ENCODE measurements around the gene R3HDM4. TPM values are rescaled to one million over a fixed set of nuclear protein-coding genes. Genes with fewer than 3 reads are reported as not detected.

The R3HDM4 gene
- total and polyA plus RNA-seq, 9 of the 15 experiments (the other 6 are each of a cell fraction or from before 2014, with no cell fraction given), result 3.2 to 154 (median 59.0) TPM

DNA sequence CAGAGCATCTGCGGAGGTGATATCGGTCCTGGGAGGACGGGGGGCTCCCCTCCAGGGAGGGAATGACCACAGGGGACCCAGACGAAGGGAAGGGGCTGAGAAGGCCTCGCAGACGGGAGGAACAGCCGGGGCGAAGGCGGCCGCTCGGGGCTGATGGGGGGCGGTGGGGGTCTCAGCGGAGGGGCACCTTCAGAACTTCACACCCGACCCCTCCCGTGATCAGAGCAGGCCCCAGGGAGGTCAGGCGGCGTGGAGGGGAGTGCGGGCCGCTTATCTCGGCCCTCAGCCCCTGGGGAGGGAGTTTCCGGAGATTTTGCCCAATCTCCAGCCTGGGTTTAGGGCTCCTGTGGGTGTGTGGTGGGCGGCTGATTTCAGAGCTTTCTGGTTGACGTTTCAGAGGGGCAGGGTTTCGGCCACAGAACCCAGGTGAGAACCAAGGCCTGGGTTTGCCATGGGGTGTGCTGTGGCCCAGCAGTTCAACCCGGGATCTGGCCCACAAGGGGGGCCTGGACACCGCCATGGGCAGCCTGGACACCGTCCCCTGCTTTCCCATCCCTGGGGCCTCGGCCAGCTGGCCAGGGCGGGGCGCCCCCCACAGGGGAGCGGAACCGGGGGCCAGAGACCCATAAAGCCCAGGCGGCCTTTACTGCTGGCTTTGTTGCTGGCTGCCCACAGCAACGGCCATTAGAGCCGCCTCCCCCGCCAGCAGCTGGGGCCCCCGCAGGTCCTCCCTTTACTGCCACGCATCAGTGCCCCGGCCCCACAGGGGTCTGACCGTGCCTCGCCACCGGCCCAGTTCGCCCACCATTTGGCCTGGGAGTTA is 41.9 kb upstream of the R3HDM4 start (continued):
- no peak for TF ChIP-seq E4F1 (CRISPR knock-in tag; IDR thresholded peaks at IDR 0.05; ENCODE audit: borderline replicate concordance)
- TF ChIP-seq, protein P1, sequence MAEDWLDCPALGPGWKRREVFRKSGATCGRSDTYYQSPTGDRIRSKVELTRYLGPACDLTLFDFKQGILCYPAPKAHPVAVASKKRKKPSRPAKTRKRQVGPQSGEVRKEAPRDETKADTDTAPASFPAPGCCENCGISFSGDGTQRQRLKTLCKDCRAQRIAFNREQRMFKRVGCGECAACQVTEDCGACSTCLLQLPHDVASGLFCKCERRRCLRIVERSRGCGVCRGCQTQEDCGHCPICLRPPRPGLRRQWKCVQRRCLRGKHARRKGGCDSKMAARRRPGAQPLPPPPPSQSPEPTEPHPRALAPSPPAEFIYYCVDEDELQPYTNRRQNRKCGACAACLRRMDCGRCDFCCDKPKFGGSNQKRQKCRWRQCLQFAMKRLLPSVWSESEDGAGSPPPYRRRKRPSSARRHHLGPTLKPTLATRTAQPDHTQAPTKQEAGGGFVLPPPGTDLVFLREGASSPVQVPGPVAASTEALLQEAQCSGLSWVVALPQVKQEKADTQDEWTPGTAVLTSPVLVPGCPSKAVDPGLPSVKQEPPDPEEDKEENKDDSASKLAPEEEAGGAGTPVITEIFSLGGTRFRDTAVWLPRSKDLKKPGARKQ (CRISPR knock-in tag; IDR thresholded peaks at IDR 0.05), result no peak
- no peak for TF ChIP-seq TEAD1 (CRISPR knock-in tag; IDR thresholded peaks at IDR 0.05)
- no peak for TF ChIP-seq YBX1 (IDR thresholded peaks at IDR 0.05)
- TF ChIP-seq PHF21A (IDR thresholded peaks at IDR 0.05; ENCODE audit: borderline replicate concordance, low read depth), result peak; percentile 98
- no peak for TF ChIP-seq ZNF384 (IDR thresholded peaks at IDR 0.05; ENCODE audit: low read depth, low read length)
- TF ChIP-seq ZNF436 (CRISPR knock-in tag; IDR thresholded peaks at IDR 0.05), result no peak
- no peak for TF ChIP-seq JUNB (CRISPR knock-in tag; conservative IDR thresholded peaks at IDR 0.05)
- TF ChIP-seq ZSCAN32 (CRISPR knock-in tag; IDR thresholded peaks at IDR 0.05), result no peak
- TF ChIP-seq CCNT2 (IDR thresholded peaks at IDR 0.05; ENCODE audit: borderline replicate concordance, extremely low read depth, insufficient read length, low read depth, low read length), result peak; percentile 47
- no peak for TF ChIP-seq FOXA3 (CRISPR knock-in tag; conservative IDR thresholded peaks at IDR 0.05 in 1 of 2, IDR thresholded peaks at IDR 0.05 in 1 of 2)
- peak; percentile 85 for TF ChIP-seq ETV1 (tag; conservative IDR thresholded peaks at IDR 0.05; ENCODE audit: low read depth)
- TF ChIP-seq RBM39 (optimal IDR thresholded peaks at IDR 0.05; ENCODE audit: low read depth, low read length), result no peak
- TF ChIP-seq NR2C2 (CRISPR knock-in tag; IDR thresholded peaks at IDR 0.05), result no peak
- no peak for TF ChIP-seq NR2C2 (tag; IDR thresholded peaks at IDR 0.05)
- no peak for TF ChIP-seq GTF3C2 (IDR thresholded peaks at IDR 0.05; ENCODE audit: borderline replicate concordance, extremely low read depth, insufficient read length)

Measured in K562 (cell line).